OCI-LY3 (cell line): ENCODE measurements around the gene E2F1.

Experiments
- H2AFZ ChIP-seq: fragments of 200-600, 300-600 bp; shearing (Covaris generic); 2 replicates; pipeline ENCODE4 v1.6.0; 2014; ENCODE audit warnings: antibody characterized with exemption, low read depth, low read length
- H3K27ac ChIP-seq: fragments of 200-600, 300-600 bp; sonication (generic); 2 replicates; pipeline ENCODE4 v1.5.1; 2014; ENCODE audit warnings: mild to moderate bottlenecking, low read length, moderate library complexity, mixed read lengths
- H3K27me3 ChIP-seq: fragments of 200-600, 300-600 bp; sonication (generic); 2 replicates; pipeline ENCODE4 v1.6.1; 2014; ENCODE audit warnings: low read depth, low read length, mixed read lengths
- H3K36me3 ChIP-seq: fragments of 200-600, 300-600 bp; sonication (generic); replicated peaks from 2 replicates; pipeline ENCODE3; 2014; ENCODE audit warnings: low read depth, low read length, mixed read lengths
- H3K4me1 ChIP-seq: fragments of 300-600, 200-600 bp; sonication (generic); 2 replicates; pipeline ENCODE4 v1.6.1; 2014; ENCODE audit warnings: low read length, mixed read lengths
- H3K4me2 ChIP-seq: fragments of 200-600, 300-600 bp; sonication (generic); 2 replicates; pipeline ENCODE4 v1.6.1; 2014; ENCODE audit warnings: low read length, mixed read lengths
- H3K4me3 ChIP-seq: fragments of 300-600, 200-600 bp; sonication (generic); 2 replicates; pipeline ENCODE4 v1.5.1; 2014; ENCODE audit warnings: antibody characterized with exemption, mild to moderate bottlenecking, low read length, moderate library complexity
- H3K79me2 ChIP-seq: fragments of 300-600, 200-600 bp; shearing (Covaris generic); 2 replicates; pipeline ENCODE4 v1.6.1; 2014; ENCODE audit warnings: mild to moderate bottlenecking, low read length, mixed read lengths
- H3K9ac ChIP-seq: fragments of 300-600, 200-600 bp; shearing (Covaris generic); 2 replicates; pipeline ENCODE4 v1.6.0; 2014; ENCODE audit warnings: mild to moderate bottlenecking, low read length, moderate library complexity
- H3K9me3 ChIP-seq: fragments of 200-600, 300-600 bp; shearing (Covaris generic); 2 replicates; pipeline ENCODE4 v1.6.1; 2014; ENCODE audit warnings: low read length, mixed read lengths; ENCODE audit not compliant: insufficient read depth
- H4K20me1 ChIP-seq: fragments of 200-600, 300-600 bp; sonication (generic); 2 replicates; pipeline ENCODE4 v1.6.1; 2016; ENCODE audit warnings: low read length, mixed read lengths; ENCODE audit not compliant: insufficient read depth
- EZH2phosphoT487 ChIP-seq: fragments of 200-600 bp; shearing (Covaris generic); IDR thresholded peaks from 2 replicates; pipeline ENCODE4 v1.6.1; 2018; ENCODE audit warnings: antibody characterized with exemption, mixed run types, low read depth
- TF ChIP-seq, protein P1 (sequence below): fragments of 200-600, 300-600 bp; sonication (generic); IDR thresholded peaks from 2 replicates; pipeline ENCODE4 v1.5.1; 2014; ENCODE audit warnings: antibody characterized with exemption, low read length, low read depth

Gene E2F1

GRCh38 chr20:33650753-33651561, 35.2 kb downstream of the E2F1 start:
- Histone ChIP-seq H3K4me2 (no peak overlapping the region), H2AFZ (no peak overlapping the region), H3K9me3 (no peaks in the 10 kb centered on the region), H3K4me3 (no peak overlapping the region), H3K27me3 (no peaks in the 10 kb centered on the region), H3K4me1 (peaks cover 36% of the 10 kb centered on the region), H3K27ac (no peak overlapping the region), H3K36me3 (peaks cover 3% of the 10 kb centered on the region), H3K79me2 (no peaks in the 10 kb centered on the region), H4K20me1 (no peaks in the 10 kb centered on the region), H3K9ac (no peak overlapping the region)
- TF ChIP-seq, protein P1, sequence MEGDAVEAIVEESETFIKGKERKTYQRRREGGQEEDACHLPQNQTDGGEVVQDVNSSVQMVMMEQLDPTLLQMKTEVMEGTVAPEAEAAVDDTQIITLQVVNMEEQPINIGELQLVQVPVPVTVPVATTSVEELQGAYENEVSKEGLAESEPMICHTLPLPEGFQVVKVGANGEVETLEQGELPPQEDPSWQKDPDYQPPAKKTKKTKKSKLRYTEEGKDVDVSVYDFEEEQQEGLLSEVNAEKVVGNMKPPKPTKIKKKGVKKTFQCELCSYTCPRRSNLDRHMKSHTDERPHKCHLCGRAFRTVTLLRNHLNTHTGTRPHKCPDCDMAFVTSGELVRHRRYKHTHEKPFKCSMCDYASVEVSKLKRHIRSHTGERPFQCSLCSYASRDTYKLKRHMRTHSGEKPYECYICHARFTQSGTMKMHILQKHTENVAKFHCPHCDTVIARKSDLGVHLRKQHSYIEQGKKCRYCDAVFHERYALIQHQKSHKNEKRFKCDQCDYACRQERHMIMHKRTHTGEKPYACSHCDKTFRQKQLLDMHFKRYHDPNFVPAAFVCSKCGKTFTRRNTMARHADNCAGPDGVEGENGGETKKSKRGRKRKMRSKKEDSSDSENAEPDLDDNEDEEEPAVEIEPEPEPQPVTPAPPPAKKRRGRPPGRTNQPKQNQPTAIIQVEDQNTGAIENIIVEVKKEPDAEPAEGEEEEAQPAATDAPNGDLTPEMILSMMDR, result no peak
- no peak for TF ChIP-seq EZH2phosphoT487

DNA sequence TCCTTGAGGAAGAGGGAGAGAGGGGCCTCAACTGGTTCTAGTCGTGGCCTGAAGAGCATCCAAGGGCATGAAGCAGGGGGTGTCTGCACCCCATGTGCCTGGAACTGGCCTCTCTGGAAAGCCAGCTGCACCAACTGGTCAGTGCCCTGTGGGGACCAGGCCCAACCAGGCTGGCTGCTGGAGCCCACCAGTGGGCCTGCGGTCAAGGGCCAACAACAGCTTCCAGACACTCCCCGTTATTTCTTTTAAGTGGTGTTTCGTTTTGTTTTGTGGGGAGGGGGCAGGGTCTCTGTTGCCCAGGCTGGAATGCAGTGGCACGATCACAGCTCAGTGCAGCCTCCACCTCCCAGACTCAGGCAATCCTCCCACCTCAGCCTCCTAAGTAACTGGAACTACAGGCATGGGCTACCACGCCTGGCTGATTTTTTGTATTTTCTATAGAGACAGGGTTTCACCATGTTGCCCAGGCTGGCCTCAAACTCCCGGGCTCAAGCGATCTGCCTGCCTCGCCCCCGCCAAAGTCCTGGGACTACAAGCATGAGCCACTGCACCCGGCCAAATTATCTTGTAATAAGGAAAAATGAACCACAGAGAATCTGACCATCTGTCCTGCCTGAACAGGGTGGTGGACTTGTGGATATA, 36.0 kb downstream of the E2F1 start:
- no peak for TF ChIP-seq EZH2phosphoT487
- TF ChIP-seq, protein P1, result no peak
- Histone ChIP-seq H3K4me3 (no peak overlapping the region), H3K27me3 (no peaks in the 10 kb centered on the region), H3K4me2 (no peak overlapping the region), H3K9ac (no peak overlapping the region), H3K36me3 (peaks cover 7% of the 10 kb centered on the region), H3K9me3 (no peaks in the 10 kb centered on the region), H3K27ac (no peak overlapping the region), H2AFZ (no peak overlapping the region), H3K4me1 (peaks cover 36% of the 10 kb centered on the region), H3K79me2 (no peaks in the 10 kb centered on the region), H4K20me1 (no peaks in the 10 kb centered on the region)

GRCh38 chr20:33649201-33649681, 36.9 kb downstream of the E2F1 start:
- H3K4me1 ChIP-seq, result peaks cover 36% of the 10 kb centered on the region
- H3K27me3 ChIP-seq, result no peaks in the 10 kb centered on the region
- no peak overlapping the region for H3K4me2 ChIP-seq
- H2AFZ ChIP-seq, result no peak overlapping the region
- H3K79me2 ChIP-seq, result no peaks in the 10 kb centered on the region
- peaks cover 17% of the 10 kb centered on the region for H3K36me3 ChIP-seq
- no peak overlapping the region for H3K27ac ChIP-seq
- H3K9ac ChIP-seq, result no peak overlapping the region
- H4K20me1 ChIP-seq, result no peaks in the 10 kb centered on the region
- TF ChIP-seq, protein P1, result no peak
- TF ChIP-seq EZH2phosphoT487, result no peak
- no peaks in the 10 kb centered on the region for H3K9me3 ChIP-seq
- H3K4me3 ChIP-seq, result no peak overlapping the region

- Histone ChIP-seq H3K4me3 (no peak overlapping the region), H4K20me1 (no peaks in the 10 kb centered on the region), H3K9ac (no peak overlapping the region), H3K4me2 (no peak overlapping the region), H3K27ac (no peak overlapping the region), H2AFZ (no peak overlapping the region), H3K4me1 (peaks cover 29% of the 10 kb centered on the region), H3K27me3 (no peaks in the 10 kb centered on the region), H3K79me2 (no peaks in the 10 kb centered on the region), H3K36me3 (peaks cover 17% of the 10 kb centered on the region), H3K9me3 (no peaks in the 10 kb centered on the region)
- TF ChIP-seq EZH2phosphoT487, result no peak
- TF ChIP-seq, protein P1, result no peak
Measured at GRCh38 chr20:33648396-33649004, 37.7 kb downstream of the E2F1 start.
